Dorsolateral prefrontal cortex (tissue), 118 donors: ENCODE data around the gene SH2D1B. TPM values are rescaled to one million over a fixed set of nuclear protein-coding genes. Genes with fewer than 3 reads are reported as not detected.

Source experiments
- total RNA-seq, 120 experiments: library from RNA; stranded (reverse); gene quantifications; one replicate each; pipeline versions ENCODE4 v1.2.3 to v1.2.4, GENCODE V29; 2022

The SH2D1B gene
- total RNA-seq, 120 experiments from 2014 or later: 0.19 to 7.2 (median 1.8) TPM; not detected in 3

Other genes starting within 250 kb of the SH2D1B start
- gene SPATA46, start 35.3 kb downstream of the SH2D1B start, total RNA-seq: not detected
- 10 to 100 TPM in 2 of 120 experiments, 1 to 10 TPM in 118; 1.5 to 12.1 (median 4.6) TPM for gene C1orf226, start 30.4 kb downstream of the SH2D1B start, total RNA-seq
- 10 to 100 TPM; 37.6 to 89.4 (median 64.2) TPM for gene UHMK1, start 85.7 kb upstream of the SH2D1B start, total RNA-seq
- 10 to 100 TPM; 15.1 to 51.8 (median 31.0) TPM for gene UAP1, start 149.6 kb upstream of the SH2D1B start, total RNA-seq
- 10 to 100 TPM in 119 of 120 experiments, 1 to 10 TPM in 1; 8.0 to 49.9 (median 20.1) TPM for gene DDR2, start 220.3 kb upstream of the SH2D1B start, total RNA-seq